ENCODE data around the gene TMEM187. TPM values are rescaled to one million over a fixed set of nuclear protein-coding genes. Genes with fewer than 3 reads are reported as not detected.

TMEM187 gene
- total RNA-seq, 2 donors from 2014 or later = 4.8 to 8.1 TPM

- H3K4me3 Mint-ChIP-seq = no peak overlapping the region
- Histone ChIP-seq H3K9me3 (ENCODE audit: control insufficient read depth, low read length) (no peaks in the 10 kb centered on the region), H3K4me3 (ENCODE audit: low read length) (no peak overlapping the region), H3K36me3 (ENCODE audit: control insufficient read depth, insufficient read depth, low read length) (no peaks in the 10 kb centered on the region), H3K27me3 (ENCODE audit: control insufficient read depth, insufficient read depth, low read length, poor library complexity, severe bottlenecking) (no peaks in the 10 kb centered on the region), H3K27ac (ENCODE audit: low read depth, low read length) (no peak overlapping the region), H3K4me1 (ENCODE audit: control insufficient read depth, insufficient read depth, low read length) (no peaks in the 10 kb centered on the region), H3K9ac (ENCODE audit: extremely low read depth, low read length, poor library complexity, severe bottlenecking) (no peak overlapping the region)
- peaks cover 67% of the 10 kb centered on the region for H3K9me3 Mint-ChIP-seq
- H3K27ac Mint-ChIP-seq = no peak overlapping the region
- no peak for DNase-seq
- WGBS, 2 experiments (ENCODE audit: insufficient coverage in 1 of 2, insufficient read length in 1 of 2) = 80 to 90% methylated on average over 1 to 20 of the region's 20 CpGs
- no peaks in the 10 kb centered on the region for H3K27me3 Mint-ChIP-seq (ENCODE audit: insufficient read depth)
- TF ChIP-seq CTCF (conservative IDR thresholded peaks at IDR 0.05) = no peak
- H3K4me1 Mint-ChIP-seq = no peaks in the 10 kb centered on the region
- peaks cover 12% of the 10 kb centered on the region for H3K36me3 Mint-ChIP-seq (ENCODE audit: low read depth)
Observed at GRCh38 chrX:153984351-153985178, 12.0 kb downstream of the TMEM187 start.

- H3K27ac Mint-ChIP-seq = no peak overlapping the region
Observed at GRCh38 chrX:153988493-153988892, 15.9 kb downstream of the TMEM187 start.

GRCh38 chrX:153989973-153990655 lies 17.6 kb downstream of the TMEM187 start:
- Histone ChIP-seq H3K27me3 (ENCODE audit: control insufficient read depth, insufficient read depth, low read length, poor library complexity, severe bottlenecking) (no peaks in the 10 kb centered on the region), H3K4me3 (ENCODE audit: low read length) (no peak overlapping the region), H3K9me3 (ENCODE audit: control insufficient read depth, low read length) (no peaks in the 10 kb centered on the region), H3K27ac (ENCODE audit: low read depth, low read length) (no peak overlapping the region), H3K36me3 (ENCODE audit: control insufficient read depth, insufficient read depth, low read length) (no peaks in the 10 kb centered on the region), H3K4me1 (ENCODE audit: control insufficient read depth, insufficient read depth, low read length) (no peaks in the 10 kb centered on the region), H3K9ac (ENCODE audit: extremely low read depth, low read length, poor library complexity, severe bottlenecking) (no peak overlapping the region)
- no peak for DNase-seq
- H3K4me3 Mint-ChIP-seq = no peak overlapping the region
- H3K27ac Mint-ChIP-seq = no peak overlapping the region
- H3K4me1 Mint-ChIP-seq = no peaks in the 10 kb centered on the region
- no peak for TF ChIP-seq CTCF (conservative IDR thresholded peaks at IDR 0.05)
- 90 to 93% methylated on average over 9 to 14 of the region's 14 CpGs for WGBS, 2 experiments (ENCODE audit: insufficient coverage in 1 of 2, insufficient read length in 1 of 2)
- H3K36me3 Mint-ChIP-seq (ENCODE audit: low read depth) = no peaks in the 10 kb centered on the region
- H3K27me3 Mint-ChIP-seq (ENCODE audit: insufficient read depth) = no peaks in the 10 kb centered on the region
- peaks cover 59% of the 10 kb centered on the region for H3K9me3 Mint-ChIP-seq

More at GRCh38 chrX:153988493-153988892, 15.9 kb downstream of the TMEM187 start:
- Histone ChIP-seq H3K4me3 (ENCODE audit: low read length) (no peak overlapping the region), H3K9ac (ENCODE audit: extremely low read depth, low read length, poor library complexity, severe bottlenecking) (no peak overlapping the region), H3K27ac (ENCODE audit: low read depth, low read length) (no peak overlapping the region), H3K27me3 (ENCODE audit: control insufficient read depth, insufficient read depth, low read length, poor library complexity, severe bottlenecking) (no peaks in the 10 kb centered on the region), H3K4me1 (ENCODE audit: control insufficient read depth, insufficient read depth, low read length) (no peaks in the 10 kb centered on the region), H3K36me3 (ENCODE audit: control insufficient read depth, insufficient read depth, low read length) (no peaks in the 10 kb centered on the region), H3K9me3 (ENCODE audit: control insufficient read depth, low read length) (no peaks in the 10 kb centered on the region)
- DNase-seq = no peak
- H3K27me3 Mint-ChIP-seq (ENCODE audit: insufficient read depth) = no peaks in the 10 kb centered on the region
- TF ChIP-seq CTCF (conservative IDR thresholded peaks at IDR 0.05) = no peak
- H3K4me1 Mint-ChIP-seq = no peaks in the 10 kb centered on the region
- 94 to 95% methylated on average over 7 to 11 of the region's 12 CpGs for WGBS, 2 experiments (ENCODE audit: insufficient coverage in 1 of 2, insufficient read length in 1 of 2)
- no peaks in the 10 kb centered on the region for H3K36me3 Mint-ChIP-seq (ENCODE audit: low read depth)
- no peak overlapping the region for H3K4me3 Mint-ChIP-seq
- H3K9me3 Mint-ChIP-seq = peaks cover 66% of the 10 kb centered on the region
